GM19397 (cell line): ENCODE data around the gene ZDHHC7.
"Not testable (repeated sequence)": the region's sequence is repeated elsewhere in the genome, so short reads cannot be mapped to it uniquely, and the experiment has no call there.

Experiments
- ATAC-seq: cut with Tn5 transposase; IDR thresholded peaks from one replicate; pipeline ENCODE4 v1.9.1; 2021; ENCODE audit warnings: mild to moderate bottlenecking, moderate library complexity; ENCODE audit not compliant: unreplicated experiment

The ZDHHC7 gene

DNA sequence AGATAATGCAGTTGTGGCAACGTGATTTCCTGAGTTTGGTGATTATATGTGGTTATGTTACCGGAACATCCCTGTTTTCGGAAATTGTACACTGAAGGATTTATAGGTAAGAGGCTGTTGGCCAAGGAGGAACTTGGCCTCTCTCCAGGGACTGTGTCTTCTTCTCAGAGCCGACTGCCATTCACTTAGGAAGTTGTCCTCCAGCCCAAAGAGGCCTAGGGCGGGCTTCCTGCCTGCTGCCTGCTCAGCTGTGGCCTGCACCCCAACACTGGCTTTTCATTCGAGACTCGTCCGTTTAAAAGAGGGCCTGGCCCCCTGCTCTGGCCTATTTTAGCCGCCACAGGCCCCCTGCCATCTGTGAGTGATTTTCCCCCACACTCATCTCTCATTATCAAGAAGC lies 64.3 kb downstream of the ZDHHC7 start:
- no peak for ATAC-seq

DNA sequence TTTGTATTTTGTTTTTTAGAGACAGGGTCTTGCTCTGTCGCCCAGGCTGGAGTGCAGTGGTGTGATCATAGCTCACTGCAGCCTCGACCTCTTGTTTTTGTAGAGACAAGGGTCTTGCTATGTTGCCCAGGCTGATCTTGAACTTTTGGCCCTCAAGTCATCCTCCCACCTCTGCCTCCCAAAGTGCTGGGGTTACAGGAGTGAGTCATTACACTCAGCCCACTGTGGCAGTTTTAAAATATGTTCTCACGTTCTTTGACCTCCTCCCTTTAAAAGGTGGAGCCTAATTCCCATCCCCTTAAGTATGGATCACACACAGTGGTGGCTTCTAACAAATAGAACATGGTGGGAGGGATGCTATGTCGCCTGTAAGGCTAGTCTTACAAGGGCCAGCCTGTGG lies 67.7 kb downstream of the ZDHHC7 start:
- ATAC-seq: no peak

DNA sequence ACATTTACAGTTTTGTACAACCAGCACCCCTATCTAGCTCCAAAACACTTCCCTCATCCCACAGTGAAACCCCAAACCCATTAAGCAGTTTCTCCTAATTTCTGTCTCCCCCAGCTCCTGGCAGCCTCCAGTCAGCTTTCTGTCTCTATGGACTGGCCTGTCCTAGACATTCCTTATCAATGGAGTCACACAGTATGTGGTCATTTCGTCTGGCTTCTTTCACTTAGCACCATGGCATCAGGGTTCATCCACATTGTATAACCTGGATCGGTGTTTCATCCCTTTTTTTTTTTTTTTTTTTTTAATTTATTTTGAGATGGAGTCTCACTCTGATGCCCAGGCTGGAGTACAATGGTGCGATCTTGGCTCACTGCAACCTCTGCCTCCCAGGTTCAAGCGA lies 68.5 kb downstream of the ZDHHC7 start:
- ATAC-seq: no peak

DNA sequence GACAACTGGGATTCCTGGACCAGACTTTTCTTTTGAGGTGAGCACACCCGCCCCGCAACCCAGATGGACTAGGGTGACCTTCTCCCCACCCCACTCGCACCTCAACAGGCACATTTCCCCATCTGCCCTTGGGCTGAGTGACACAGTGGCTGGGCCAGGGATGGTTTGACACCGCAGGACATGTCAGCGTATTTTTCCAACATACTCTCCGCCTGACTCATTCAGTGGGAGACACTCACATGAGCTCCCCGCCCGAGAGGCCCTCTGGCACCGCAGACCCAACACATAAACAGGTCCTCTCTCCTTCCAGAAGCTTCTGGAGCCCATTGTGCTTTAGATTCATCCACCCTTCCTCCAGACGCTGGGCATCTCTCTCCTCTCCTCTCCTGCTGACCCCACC lies 69.4 kb downstream of the ZDHHC7 start:
- ATAC-seq: no peak

DNA sequence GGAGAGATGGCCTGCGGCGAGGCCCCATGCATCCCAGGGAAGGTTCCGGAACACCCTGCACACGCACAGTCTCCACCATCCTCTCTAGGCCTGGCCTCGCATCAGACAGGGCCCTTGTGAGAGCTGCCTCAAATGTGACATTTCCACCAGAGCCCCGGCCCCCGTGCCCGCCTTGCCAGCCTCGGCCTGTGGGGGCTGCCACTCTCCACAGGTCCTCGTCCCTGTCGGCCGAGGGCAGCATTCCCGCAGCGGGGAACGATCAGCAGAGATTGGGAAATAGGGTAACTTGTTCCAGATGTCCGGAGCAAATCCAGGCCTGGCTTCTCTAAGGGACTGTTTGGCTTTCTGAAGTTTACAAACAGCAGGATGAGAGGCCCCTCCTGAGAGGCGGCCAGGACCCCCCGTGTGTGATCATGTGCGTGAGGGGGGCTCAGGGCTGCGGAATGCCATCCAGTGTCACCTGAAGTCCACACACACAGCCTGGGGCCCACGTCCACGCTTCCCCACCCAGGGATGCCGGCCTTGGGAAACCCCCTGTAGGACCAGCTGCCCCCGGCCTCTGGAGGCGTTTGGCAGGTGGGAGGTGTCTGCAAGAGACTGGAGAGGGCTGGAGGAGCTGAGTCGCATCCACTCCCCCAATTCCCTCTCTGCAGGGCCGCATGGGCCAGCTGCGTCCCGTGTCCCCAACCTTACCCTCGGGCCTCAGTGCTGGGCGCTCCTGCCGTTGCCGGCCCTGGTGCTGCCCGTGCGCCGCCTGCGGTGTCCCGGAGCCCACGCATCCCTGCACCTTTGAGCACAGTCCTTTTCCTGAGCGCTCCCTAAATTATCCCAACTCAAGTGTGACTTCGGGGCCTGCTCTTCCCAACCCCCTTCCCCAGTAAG lies 70.4 kb downstream of the ZDHHC7 start:
- no peak for ATAC-seq

DNA sequence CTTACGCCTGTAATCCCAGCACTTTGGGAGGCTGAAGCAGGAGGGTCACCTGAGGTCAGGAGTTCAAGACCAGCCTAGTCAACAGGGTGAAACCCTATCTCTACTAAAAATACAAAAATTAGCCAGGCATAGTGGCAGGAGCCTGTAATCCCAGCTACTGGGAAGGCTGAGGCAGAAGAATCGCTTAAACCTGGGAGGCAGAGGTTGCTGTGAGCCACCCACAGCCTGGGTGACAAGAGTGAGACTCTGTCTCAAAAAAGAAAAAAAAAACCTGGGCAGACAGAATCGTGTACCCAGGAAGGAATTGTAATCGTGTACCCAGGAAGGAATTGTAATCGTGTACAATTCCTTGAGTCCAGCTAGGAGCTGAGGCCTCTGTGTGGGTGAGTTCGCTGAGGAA lies 72.7 kb downstream of the ZDHHC7 start:
- ATAC-seq: not testable (repeated sequence)

DNA sequence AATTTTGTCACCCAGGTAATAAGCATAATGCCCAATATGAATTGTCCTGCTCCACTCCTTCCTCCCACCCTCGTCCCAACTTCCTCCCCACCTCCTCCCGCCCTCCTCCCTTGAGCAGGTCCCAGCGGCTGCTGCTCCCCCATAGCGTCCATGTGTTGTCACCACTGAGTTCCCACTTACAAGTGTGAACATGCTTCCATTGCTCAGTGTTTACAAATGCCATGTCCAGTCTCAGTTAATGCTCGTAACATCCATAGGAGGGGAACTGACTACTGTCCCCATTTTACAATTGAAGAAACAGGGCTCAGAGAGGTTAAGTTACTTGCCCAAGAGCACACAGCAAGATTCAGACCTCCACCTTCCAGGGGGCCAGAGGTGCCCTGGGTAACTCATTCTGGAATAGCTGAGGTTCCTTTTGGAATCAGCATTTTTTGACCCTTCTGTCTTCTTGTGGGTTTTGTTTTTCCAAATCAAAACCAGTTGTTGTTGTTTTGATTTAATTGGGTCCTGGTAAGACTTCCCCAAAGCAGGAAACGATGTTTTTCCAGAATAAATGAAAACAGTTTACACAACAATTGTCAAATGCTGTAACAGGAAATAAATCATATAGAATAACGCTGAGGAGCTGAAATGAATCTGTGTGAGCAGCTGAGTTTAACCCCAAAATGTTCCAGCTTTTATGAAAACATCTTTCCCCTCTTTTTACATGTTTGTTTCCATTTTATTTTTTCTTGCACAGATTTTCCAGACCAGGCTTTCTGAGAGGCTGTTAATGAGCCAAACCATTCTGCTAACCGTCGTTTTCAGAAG lies 73.9 kb downstream of the ZDHHC7 start:
- ATAC-seq: no peak

DNA sequence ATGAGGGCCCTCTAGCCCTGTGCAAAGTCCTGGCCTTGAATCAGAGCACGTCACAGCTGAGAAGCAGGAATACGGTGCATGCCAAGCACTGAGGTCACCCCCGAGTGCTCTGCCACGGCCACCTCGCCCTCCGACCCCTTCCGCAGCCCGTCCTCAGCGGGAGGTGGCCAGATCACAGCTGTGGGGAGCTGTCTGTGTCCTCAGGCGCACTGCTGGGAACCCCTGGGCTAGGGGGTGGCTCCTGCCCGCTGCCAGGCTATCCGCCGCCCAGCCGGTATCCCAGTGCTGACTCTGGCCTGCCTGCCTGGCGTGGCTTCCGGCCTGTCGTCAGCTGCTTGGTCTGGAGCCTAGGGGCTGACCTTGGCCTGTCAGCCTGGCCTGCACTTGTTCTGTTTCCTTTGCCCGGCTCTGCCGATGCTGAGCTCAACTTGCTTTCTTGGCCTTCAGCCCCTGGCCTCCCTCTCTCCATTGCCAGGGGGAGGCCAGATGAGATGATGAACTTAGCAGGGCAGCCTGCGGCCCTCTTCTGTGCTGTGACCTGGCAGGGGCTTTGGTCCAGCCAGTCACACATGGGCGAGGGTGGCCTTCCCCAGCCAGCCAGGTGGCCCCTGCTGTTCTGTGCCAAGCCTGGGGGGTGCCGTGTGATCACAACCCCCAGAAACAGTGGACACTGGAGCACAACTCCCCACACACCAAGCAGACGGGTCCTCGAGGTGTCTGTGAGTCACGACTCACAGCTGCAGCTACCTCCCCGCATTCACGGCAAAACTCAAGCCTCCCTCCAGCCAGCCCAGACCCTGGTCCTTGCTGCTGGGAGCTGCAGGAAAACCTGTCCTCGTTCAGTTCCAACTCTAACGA lies 77.3 kb downstream of the ZDHHC7 start:
- ATAC-seq: no peak

DNA sequence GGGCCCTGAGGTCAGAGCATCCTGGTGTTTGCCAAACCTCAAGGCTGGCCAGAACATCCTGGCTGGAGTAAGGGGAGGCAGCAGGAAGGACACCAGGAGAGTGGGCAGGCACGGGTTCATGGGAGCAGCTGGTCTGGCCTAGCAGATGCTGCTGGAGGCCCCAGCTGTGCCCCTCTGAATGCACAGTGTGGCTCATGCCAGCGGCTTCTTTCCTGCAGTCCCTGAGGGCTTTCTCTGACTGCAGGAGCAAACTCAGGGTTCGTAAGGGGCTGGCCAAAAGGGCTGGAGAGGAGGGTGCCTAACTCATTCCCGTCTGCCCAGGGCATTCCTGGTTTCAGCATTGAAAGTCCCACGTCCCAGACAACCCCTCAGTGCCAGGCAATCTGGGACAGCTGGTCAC lies 78.7 kb downstream of the ZDHHC7 start:
- ATAC-seq: no peak

DNA sequence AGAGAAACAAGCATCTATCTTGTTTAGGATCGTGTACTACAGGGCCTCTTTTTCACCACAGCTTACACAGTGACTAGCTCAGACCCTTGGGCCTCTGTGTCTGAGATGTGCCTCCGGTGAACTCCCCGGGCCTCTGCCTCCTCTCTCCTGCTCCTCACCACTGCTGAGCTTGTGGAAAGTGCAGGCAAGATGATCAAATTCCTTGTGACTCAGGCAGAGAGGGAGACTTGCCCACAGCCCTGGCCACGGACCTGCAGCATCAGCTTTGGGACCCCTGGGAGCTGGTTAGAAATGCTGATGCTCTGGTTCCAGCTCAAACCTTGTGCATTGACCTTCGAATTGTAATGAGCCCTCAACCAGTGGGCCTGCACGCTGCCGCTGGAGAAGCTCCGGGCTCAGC lies 79.8 kb downstream of the ZDHHC7 start:
- ATAC-seq: no peak

DNA sequence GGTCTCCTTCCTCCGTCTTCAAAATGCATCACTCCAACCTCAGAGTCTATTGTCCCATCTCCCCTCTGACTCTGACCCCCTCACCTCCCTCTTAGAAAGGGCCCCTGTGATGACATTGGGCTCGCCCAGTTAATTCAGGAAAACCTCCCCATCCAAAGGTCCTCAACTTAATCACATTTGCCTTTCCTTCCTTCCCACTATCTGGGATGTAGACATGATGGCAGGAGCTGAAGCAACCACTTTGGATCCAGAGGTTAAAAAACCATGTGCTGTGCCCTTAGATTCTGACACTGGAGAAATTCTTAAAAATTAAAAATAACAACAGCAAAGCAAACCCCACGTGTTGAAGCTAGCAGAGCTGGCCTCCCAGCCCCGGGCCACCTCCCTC lies 80.2 kb downstream of the ZDHHC7 start:
- no peak for ATAC-seq

DNA sequence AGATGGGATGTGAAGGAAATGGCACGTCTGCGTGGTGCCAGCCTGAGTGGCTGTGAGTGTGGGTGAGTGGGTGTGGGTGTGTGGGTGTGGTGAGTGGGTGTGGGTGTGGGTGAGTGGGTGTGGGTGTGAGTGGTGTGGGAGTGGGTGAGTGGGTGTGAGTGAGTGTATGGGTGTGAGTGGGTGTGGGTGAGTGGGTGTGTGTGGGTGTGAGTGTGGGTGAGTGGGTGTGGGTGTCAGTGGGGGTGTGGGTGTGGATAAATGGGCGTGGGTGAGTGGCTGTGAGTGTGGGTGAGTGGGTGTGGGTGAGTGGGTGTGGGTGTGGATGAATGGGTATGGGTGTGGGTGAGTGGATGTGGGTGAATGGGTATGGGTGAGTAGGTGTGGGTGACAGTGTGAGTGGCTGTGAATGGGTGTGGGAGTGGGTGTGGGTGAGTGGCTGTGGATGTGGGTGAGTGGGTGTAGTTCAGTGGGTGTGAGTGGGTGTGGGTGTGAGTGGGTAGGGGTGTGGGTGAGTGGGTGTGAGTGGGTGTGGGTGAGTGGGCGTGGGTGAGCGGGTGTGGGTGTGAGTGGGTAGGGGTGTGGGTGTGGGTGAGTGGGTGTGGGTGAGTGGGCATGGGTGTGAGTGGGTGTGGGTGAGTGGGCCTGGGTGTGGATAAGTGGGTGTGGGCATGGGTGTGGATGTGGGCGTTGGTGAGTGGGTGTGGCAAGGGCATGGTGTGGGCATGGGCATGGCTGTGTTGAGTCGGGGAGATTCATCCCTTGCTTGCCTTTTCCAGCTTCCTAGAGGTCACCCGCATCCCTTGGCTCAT lies 80.8 kb downstream of the ZDHHC7 start:
- no peak for ATAC-seq

DNA sequence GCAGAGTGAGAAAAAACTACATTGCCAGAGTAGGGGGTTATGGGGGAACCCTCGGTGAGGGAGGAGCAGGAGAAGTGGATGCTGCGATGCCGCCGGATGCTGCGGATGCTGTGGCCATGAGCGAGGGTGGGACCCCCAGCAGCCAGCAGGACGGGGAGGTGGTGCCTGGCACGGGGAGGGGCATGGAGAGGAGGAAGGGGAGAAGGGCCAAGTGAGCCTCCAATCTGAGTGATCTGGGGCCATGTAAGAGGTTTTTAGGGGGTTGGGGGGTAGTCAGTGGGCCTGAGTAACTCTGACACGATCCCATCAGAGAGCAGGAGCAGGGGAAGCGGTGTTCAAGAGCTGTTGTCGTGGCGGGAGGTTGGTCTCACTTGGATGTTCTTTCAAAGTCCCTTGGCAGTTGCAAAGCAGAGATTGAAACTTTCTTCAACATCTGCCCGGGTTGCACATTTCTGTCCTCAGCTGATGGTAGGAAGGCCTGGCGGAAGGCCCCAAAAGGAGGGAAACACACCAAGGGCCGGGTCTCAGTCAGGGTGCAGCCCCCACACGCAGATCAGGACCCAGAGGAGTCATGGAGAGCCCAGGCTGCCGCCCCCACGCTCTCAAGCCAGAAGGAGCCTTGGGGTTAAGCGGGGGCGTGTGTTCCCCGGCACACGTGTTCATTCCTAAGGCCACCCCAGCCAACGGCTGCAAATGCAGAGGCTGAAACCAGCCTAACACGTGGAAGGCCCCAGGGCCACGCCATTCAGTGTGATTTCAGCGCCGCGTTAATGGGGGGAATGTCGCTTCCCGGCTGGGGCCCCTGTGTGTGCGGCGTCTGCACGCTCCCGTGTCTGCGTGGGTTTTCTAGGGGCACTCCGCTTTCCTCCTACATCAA lies 81.7 kb downstream of the ZDHHC7 start:
- no peak for ATAC-seq

DNA sequence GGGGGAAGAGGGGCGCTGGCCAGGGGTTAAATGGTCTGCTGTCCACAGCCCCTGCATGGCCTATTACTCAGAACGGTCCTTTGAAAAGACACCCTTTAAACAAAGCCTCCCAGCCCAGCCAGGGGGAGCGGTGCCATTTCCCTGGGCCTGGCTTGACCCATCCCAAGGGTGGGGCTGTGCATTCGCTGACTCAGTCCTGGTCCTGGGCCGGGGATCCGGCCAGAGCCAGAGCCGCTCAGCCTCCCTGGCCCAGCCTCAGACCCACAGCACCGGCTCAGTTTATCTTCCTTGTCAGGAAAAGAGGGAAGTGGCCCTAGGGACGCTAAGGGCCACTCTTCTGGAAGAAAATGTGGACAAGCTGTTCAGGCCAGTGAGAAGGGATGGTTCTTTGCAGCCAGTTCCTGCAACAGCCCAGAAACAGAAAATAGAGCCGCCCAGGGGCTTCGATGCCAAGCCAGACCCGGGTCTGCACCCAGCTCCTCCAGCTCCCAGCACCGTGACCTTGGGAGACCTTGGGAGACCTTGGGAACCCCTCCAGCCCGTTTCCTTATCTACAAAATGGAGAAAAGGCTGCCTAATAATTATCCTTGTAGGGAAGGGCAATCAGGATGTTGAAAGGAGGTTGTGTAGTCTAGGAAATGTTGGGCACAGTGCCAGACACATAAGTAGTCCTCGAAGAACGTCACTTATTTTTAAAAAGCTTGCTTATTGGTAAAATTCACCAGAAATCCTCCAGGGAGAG lies 82.5 kb downstream of the ZDHHC7 start:
- ATAC-seq: no peak

DNA sequence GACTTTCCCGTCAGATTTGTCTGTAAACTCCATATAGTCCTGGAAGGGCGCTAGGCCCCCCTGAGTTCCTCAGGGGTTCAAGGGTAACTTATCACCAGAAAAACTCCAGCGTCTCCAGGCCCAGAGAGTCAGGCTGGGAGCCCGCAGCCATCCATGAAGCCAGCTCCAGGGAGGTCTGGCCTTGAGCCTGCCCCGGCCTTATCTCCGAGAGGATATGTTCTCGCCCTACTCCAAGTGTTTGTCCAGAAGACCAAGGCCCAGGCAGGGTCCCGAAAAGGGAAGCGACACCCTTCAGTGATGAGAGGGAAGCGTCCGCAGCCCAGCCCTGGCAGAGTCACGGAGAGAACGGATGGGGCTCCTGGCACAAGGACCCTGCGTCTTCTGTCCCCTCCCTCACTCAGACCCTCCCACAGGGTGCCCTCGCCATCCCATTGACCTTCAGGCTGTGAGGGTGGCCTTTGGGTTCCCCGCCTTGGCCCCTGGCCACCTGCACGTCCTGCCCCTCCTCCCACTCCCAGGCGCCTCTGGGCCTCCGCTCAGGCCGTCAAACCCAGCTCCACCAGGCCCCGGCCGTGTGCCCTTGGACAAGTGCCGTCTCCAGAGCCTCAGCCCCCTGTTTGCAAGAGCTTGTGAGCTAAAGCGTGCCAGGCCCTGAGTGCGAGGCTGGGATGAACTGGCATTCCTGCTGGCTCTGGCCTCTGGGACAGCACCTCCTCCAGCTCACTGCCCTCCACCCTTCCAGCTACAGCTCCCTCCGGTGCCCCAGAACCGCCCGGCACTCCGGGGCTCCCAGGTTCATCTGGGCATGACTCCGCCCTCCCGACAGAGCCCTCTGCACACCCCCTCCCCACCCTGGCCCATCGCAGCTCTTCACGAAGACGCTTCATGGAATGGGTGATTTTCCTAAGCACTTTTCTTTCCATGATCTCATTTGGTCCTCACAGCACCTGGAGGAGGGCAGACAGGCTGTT lies 83.4 kb downstream of the ZDHHC7 start:
- no peak for ATAC-seq

DNA sequence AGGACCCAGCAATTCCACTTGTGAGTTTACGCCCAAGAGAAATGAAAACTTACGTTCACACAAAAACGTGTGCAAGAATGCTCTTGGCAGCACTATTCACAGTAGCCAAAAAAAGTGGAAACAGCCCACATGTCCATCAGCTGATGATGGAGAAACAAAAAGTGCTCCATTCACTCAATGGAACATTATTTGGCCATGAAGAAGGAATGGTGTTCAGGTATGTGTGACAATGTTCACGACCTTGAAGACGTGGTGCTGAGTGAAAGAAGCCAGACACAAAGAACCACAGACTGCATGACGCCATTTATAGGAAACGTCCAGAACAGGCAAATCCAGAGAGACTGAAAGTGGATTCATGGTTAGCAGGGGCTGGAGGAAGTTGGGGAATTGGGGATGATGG lies 84.9 kb downstream of the ZDHHC7 start:
- ATAC-seq: no peak

DNA sequence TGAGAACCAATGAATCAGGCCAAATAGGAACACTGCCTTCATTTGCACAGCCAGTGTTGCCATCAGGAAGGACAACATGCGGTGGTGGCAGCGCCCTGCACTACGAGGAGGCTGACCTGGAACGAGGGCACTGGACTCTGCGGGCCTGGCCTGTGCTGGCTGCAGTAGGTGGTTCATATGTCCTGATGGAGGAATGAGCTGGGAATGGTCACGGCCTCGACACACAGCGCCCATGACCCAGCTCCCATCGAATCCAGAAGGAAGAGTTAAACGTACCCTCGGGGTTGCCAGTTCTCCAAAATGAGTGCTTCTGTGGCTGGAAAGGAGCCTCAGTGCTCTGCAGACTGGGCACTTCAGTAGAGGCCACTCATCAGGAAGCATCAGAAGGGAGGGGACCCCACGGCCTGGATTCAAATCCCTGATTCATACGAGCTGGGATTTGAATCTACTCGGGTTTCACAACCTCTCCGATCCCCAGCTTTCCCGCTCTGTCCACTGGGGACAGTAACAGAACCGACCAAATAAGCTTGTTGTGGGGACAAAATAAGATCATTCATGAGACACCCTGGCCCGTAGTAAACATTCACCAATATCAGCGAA lies 85.5 kb downstream of the ZDHHC7 start:
- ATAC-seq: no peak
